HepG2 (cell line): ENCODE measurements around the gene SETD1B. TPM values are rescaled to one million over a fixed set of nuclear protein-coding genes. Genes with fewer than 3 reads are reported as not detected.

ENCODE experiments used
- ATAC-seq: fragments of 200-7000 bp; cut with Tn5 transposase; 3 replicates; pipeline ENCODE4 v1.9.1; 2020; ENCODE audit warnings: mild to moderate bottlenecking, moderate library complexity
- BruUV-seq: library from RNA; stranded (reverse); fragments of 400-500 nt; replicated peaks from 2 replicates; lab custom pipeline; 2021; lab: Mats Ljungman, UMichigan
- CTCF ChIA-PET: fragments of 300-600 bp; formaldehyde crosslinking; extraction: SDS; loops from one replicate; lab custom pipeline; 2021; ENCODE audit warnings: low total read pairs, inconsistent platforms, low intra/inter-chr PET ratio; lab: Yijun Ruan, JAX
- POLR2A ChIA-PET: fragments of 350-600 bp; sonication (Branson Sonifier 250); formaldehyde crosslinking; loops from one replicate; lab custom pipeline; 2020; ENCODE audit warnings: antibody characterized with exemption, inconsistent platforms; lab: Yijun Ruan, JAX
- DNase-seq: peaks from one replicate; pipeline ENCODE4 v3.0.0-alpha.2; 2015; ENCODE audit warnings: low spot score
- FAIRE-seq: peaks from 3 replicates; lab custom pipeline; 2011; peaks lifted over from hg19 to GRCh38; lab: Jason Lieb, UNC
- H2AFZ ChIP-seq: one replicate; pipeline ENCODE4 v1.6.1; 2011; ENCODE audit warnings: low read length, inconsistent platforms
- H3K27ac ChIP-seq: fragments of 300-600 bp; 3 replicates; pipeline ENCODE4 v1.8.0; 2011; ENCODE audit warnings: mixed run types, mild to moderate bottlenecking, mixed read lengths, low read length, inconsistent platforms; ENCODE audit not compliant: insufficient read depth; ENCODE audit errors: extremely low read length
- H3K27me3 ChIP-seq, 2 experiments: fragments of 200-600 bp in 1 of 2; 2 replicates in 1 of 2; 3 replicates in 1 of 2; pipeline versions ENCODE4 v1.6.0 to v1.8.0; 2011; ENCODE audit warnings: low read length in 2 of 2, mild to moderate bottlenecking in 2 of 2, moderate library complexity in 2 of 2, inconsistent platforms in 1 of 2; ENCODE audit not compliant: insufficient read depth in 2 of 2, control insufficient read depth in 1 of 2
- H3K36me3 ChIP-seq, 2 experiments: fragments of 200-600 bp in 1 of 2; replicated peaks in 1 of 2; 2 replicates in 1 of 2; 3 replicates in 1 of 2; pipeline versions ENCODE4 v1.5.1 to v1.8.0; 2011; ENCODE audit warnings: low read length in 2 of 2, inconsistent platforms in 1 of 2; ENCODE audit not compliant: insufficient read depth in 2 of 2, control insufficient read depth in 1 of 2
- H3K4me1 ChIP-seq: 2 replicates; pipeline ENCODE4 v1.5.1; 2012; ENCODE audit warnings: low read length, inconsistent platforms; ENCODE audit not compliant: insufficient read depth
- H3K4me2 ChIP-seq: 2 replicates; pipeline ENCODE4 v1.6.0; 2011; ENCODE audit warnings: low read depth, low read length, inconsistent platforms
- H3K4me3 ChIP-seq, 3 experiments: fragments of 200-600 bp in 1 of 3; sonication (generic), shearing (Covaris generic) in 1 of 3; replicated peaks in 1 of 3; 2 replicates each; pipeline ENCODE4 v1.5.1; 2011 to 2016; ENCODE audit warnings: low read length in 3 of 3, inconsistent platforms in 2 of 3, low read depth in 2 of 3, mild to moderate bottlenecking in 2 of 3, control low read depth in 1 of 3, mixed read lengths in 1 of 3; ENCODE audit not compliant: insufficient read depth in 1 of 3
- H3K79me2 ChIP-seq: one replicate; pipeline ENCODE4 v1.6.1; 2011; ENCODE audit warnings: low read length, inconsistent platforms; ENCODE audit not compliant: insufficient read depth
- H3K9ac ChIP-seq: 2 replicates; pipeline ENCODE4 v1.6.0; 2011; ENCODE audit warnings: mild to moderate bottlenecking, low read depth, low read length, inconsistent platforms; ENCODE audit not compliant: insufficient read depth
- H3K9me3 ChIP-seq: 2 replicates; pipeline ENCODE4 v1.5.1; 2012; ENCODE audit warnings: mild to moderate bottlenecking, low read length
- H4K20me1 ChIP-seq: 2 replicates; pipeline ENCODE4 v1.6.0; 2011; ENCODE audit warnings: inconsistent platforms, mild to moderate bottlenecking, low read length, moderate library complexity; ENCODE audit not compliant: insufficient read depth
- AGO2 ChIP-seq: fragments of 200-400 bp; formaldehyde crosslinking; optimal IDR thresholded peaks from 2 replicates; pipeline ENCODE3; 2017; ENCODE audit warnings: mild to moderate bottlenecking, low read depth, low read length, moderate library complexity
- RBFOX2 ChIP-seq: fragments of 200-400 bp; formaldehyde crosslinking; IDR thresholded peaks from 2 replicates; pipeline ENCODE4 v1.6.1; 2017; ENCODE audit warnings: low read depth, mild to moderate bottlenecking, low read length
- SETDB1 ChIP-seq: sonication (generic); formaldehyde crosslinking; IDR thresholded peaks from 2 replicates; pipeline ENCODE4 v1.5.1; 2020; ENCODE audit warnings: missing genetic modification reagents, mild to moderate bottlenecking, borderline replicate concordance
- ZNF251 ChIP-seq: sonication (generic); formaldehyde crosslinking; IDR thresholded peaks from 2 replicates; pipeline ENCODE4 v1.9.0; 2021; ENCODE audit warnings: mild to moderate bottlenecking, missing genetic modification reagents
- WGBS: methylation state at CpG from one replicate; pipeline ENCODE4 v1.1.6; 2017; ENCODE audit warnings: low lambda C conversion rate; 5-methylcytosine and 5-hydroxymethylcytosine counted together
- in situ Hi-C: cut with HindIII; loops from 2 replicates; pipeline ENCODE4 v1.10.0; 2017; ENCODE audit warnings: low pct_unique_long_range_greater_than_20kb; ENCODE audit not compliant: extremely low pct_ligation_motif_present
- intact Hi-C: fragments of 100-400 bp; cut with micrococcal nuclease; formaldehyde crosslinking; loops from one replicate; pipeline ENCODE4 v1.10.0; 2022; ENCODE audit not compliant: unreplicated experiment
- polyA plus RNA-seq, 8 experiments: library from polyadenylated mRNA; depleted of rRNA in 3 of 8; stranded (reverse) in 7 of 8; unstranded in 1 of 8; fragments of >200 nt; fragmentation: Illumina TruSeq in 4 of 8; extraction: Trizol in 4 of 8; gene quantifications; 2 replicates each; pipeline versions ENCODE4 v1.2.1 to v1.2.3, GENCODE V29; 2011 to 2016; ENCODE audit warnings: low read depth in 4 of 8, missing spikeins in 1 of 8, mixed read lengths in 1 of 8; ENCODE audit not compliant: insufficient read depth in 1 of 8
- total RNA-seq, 5 experiments: library from RNA; depleted of rRNA; stranded (reverse); fragments of >200 nt; fragmentation: Illumina TruSeq; extraction: Trizol; gene quantifications; 2 replicates each; pipeline ENCODE4 v1.2.3, GENCODE V29; 2016; ENCODE audit warnings: low read depth in 1 of 5

SETD1B gene
- total and polyA plus RNA-seq, 2 of the 13 experiments (the other 11 are each of a cell fraction or from before 2014, with no cell fraction given): 1.1 to 1.4 TPM

GRCh38 chr12:121817648-121818043, 13.8 kb downstream of the SETD1B start:
- Histone ChIP-seq H3K79me2 (peaks cover 13% of the 10 kb centered on the region), H3K4me1 (peaks cover 12% of the 10 kb centered on the region), H3K4me3 (no peak overlapping the region), H4K20me1 (no peaks in the 10 kb centered on the region), H3K4me2 (no peak overlapping the region), H3K27me3 (no peaks in the 10 kb centered on the region), H3K27ac (no peak overlapping the region)
- ChIA-PET CTCF (no interaction called here), POLR2A (no interaction called here)
- DNase-seq (no peak), FAIRE-seq (no peak)
- intact Hi-C loops: no loop called here
- WGBS: 98% methylated on average over 18 of the region's 18 CpGs
- TF ChIP-seq AGO2 (peak; percentile 12), SETDB1 (no peak)
- TF ChIP-seq, all 625 proteins: peak for 1
- Histone ChIP-seq H3K9me3 (no peaks in the 10 kb centered on the region), H3K36me3 (peaks cover 23 to 63% of the 10 kb centered on the region in 2 experiments; a peak in 4 of 5 replicates), H3K9ac (no peak overlapping the region), H2AFZ (no peak overlapping the region)
- BruUV-seq: no TSS peak
- ATAC-seq: no peak
- in situ Hi-C loops: no loop called here

- Histone ChIP-seq H3K27me3 (no peaks in the 10 kb centered on the region), H3K4me3 (no peak overlapping the region), H3K9ac (no peak overlapping the region), H4K20me1 (no peaks in the 10 kb centered on the region), H3K4me2 (no peak overlapping the region)
- in situ Hi-C loops: no loop called here
- CTCF ChIA-PET: no interaction called here
- DNase-seq (no peak), FAIRE-seq (no peak), ATAC-seq (no peak)
- intact Hi-C loops: no loop called here
- 0 out of 2 replicates have a peak, but pooled peaks have one; percentile 18 for TF ChIP-seq RBFOX2
- peak; percentile 57 for TF ChIP-seq AGO2
- TF ChIP-seq ZNF251 (CRISPR knock-in tag): no peak
- TF ChIP-seq, all 625 proteins: peak for 2
- POLR2A ChIA-PET: no interaction called here
- Histone ChIP-seq H3K27ac (no peak overlapping the region), H2AFZ (no peak overlapping the region), H3K79me2 (no peaks in the 10 kb centered on the region), H3K9me3 (no peaks in the 10 kb centered on the region), H3K36me3 (peaks cover 29 to 64% of the 10 kb centered on the region in 2 experiments), H3K4me1 (no peaks in the 10 kb centered on the region)
- WGBS: 93% methylated on average over 20 of the region's 22 CpGs
- BruUV-seq: no TSS peak
Measured at GRCh38 chr12:121819212-121819949, 15.6 kb downstream of the SETD1B start.
